Caco-2 (cell line): ENCODE data around the gene CRYGC. TPM values are rescaled to one million over a fixed set of nuclear protein-coding genes. Genes with fewer than 3 reads are reported as not detected.
"Not testable (repeated sequence)": the region's sequence is repeated elsewhere in the genome, so short reads cannot be mapped to it uniquely, and the experiment has no call there.

Source experiments
- BruUV-seq: library from RNA; stranded (reverse); fragments of 400-500 nt; replicated peaks from 2 replicates; lab custom pipeline; 2021; lab: Mats Ljungman, UMichigan
- CTCF ChIA-PET: fragments of 300-600 bp; sonication (Branson Sonifier 250); formaldehyde crosslinking; loops from one replicate; lab custom pipeline; 2022; ENCODE audit warnings: antibody characterized with exemption; lab: Charles Lee
- POLR2A ChIA-PET: fragments of 300-600 bp; sonication (Branson Sonifier 250); formaldehyde crosslinking; loops from one replicate; lab custom pipeline; 2022; ENCODE audit warnings: antibody characterized with exemption; lab: Charles Lee
- DNase-seq, 2 experiments: peaks; one replicate each; pipeline versions ENCODE4 v3.0.0 to v3.0.0-alpha.2; 2020 to 2022
- H3K27me3 ChIP-seq: replicated peaks from 2 replicates; pipeline ENCODE4 v1.6.0; 2011; ENCODE audit warnings: low read length; ENCODE audit not compliant: control insufficient read depth, insufficient read depth
- H3K36me3 ChIP-seq: 2 replicates; pipeline ENCODE4 v1.5.1; 2011; ENCODE audit warnings: low read length; ENCODE audit not compliant: control insufficient read depth, insufficient read depth
- H3K4me1 ChIP-seq: fragments of 250-450 bp; sonication (Bioruptor Pico); 2 replicates; pipeline ENCODE4 v1.5.1; 2020; ENCODE audit warnings: mild to moderate bottlenecking
- H3K4me3 ChIP-seq: 2 replicates; pipeline ENCODE4 v1.5.1; 2011; ENCODE audit warnings: low read depth, mild to moderate bottlenecking, control low read depth, low read length
- H3K9me3 ChIP-seq: fragments of 250-450 bp; sonication (Bioruptor Pico); 2 replicates; pipeline ENCODE4 v1.5.1; 2020; ENCODE audit warnings: mild to moderate bottlenecking, moderate library complexity
- H3K27ac Mint-ChIP-seq: one replicate; pipeline ENCODE4 v1.8.0; 2022; ENCODE audit warnings: mixed read lengths; ENCODE audit not compliant: unreplicated experiment
- H3K27me3 Mint-ChIP-seq: one replicate; pipeline ENCODE4 v1.8.0; 2022; ENCODE audit warnings: mixed read lengths; ENCODE audit not compliant: insufficient read depth, unreplicated experiment
- H3K36me3 Mint-ChIP-seq: one replicate; pipeline ENCODE4 v1.8.0; 2022; ENCODE audit warnings: mild to moderate bottlenecking, mixed read lengths; ENCODE audit not compliant: insufficient read depth, unreplicated experiment
- H3K4me1 Mint-ChIP-seq: one replicate; pipeline ENCODE4 v1.8.0; 2022; ENCODE audit warnings: low read depth, mixed read lengths; ENCODE audit not compliant: unreplicated experiment
- H3K4me3 Mint-ChIP-seq: one replicate; pipeline ENCODE4 v1.8.0; 2022; ENCODE audit warnings: mild to moderate bottlenecking, moderate library complexity, mixed read lengths; ENCODE audit not compliant: unreplicated experiment
- H3K9me3 Mint-ChIP-seq: one replicate; pipeline ENCODE4 v1.8.0; 2022; ENCODE audit warnings: mixed read lengths; ENCODE audit not compliant: unreplicated experiment
- intact Hi-C: fragments of 100-400 bp; cut with micrococcal nuclease; formaldehyde crosslinking; loops from one replicate; pipeline ENCODE4 v1.10.0; 2022; ENCODE audit not compliant: unreplicated experiment
- total RNA-seq: library from RNA; stranded (reverse); gene quantifications from 2 replicates; pipeline ENCODE4 v1.2.3, GENCODE V29; 2022
- TF ChIP-seq, protein P1 (sequence below), 2 experiments: fragments of 200-600 bp in 1 of 2; IDR thresholded peaks; 1 replicate in 1 of 2; 2 replicates in 1 of 2; pipeline versions ENCODE4 v1.5.1 to v1.8.0; 2011 to 2022; ENCODE audit warnings: antibody characterized with exemption in 1 of 2, control low read depth in 1 of 2, inconsistent platforms in 1 of 2, low read depth in 1 of 2, low read length in 1 of 2, mild to moderate bottlenecking in 1 of 2, moderate library complexity in 1 of 2; ENCODE audit not compliant: insufficient read depth in 1 of 2, severe bottlenecking in 1 of 2, unreplicated experiment in 1 of 2

Gene CRYGC
- total RNA-seq, 1 experiment from 2014 or later: not detected

DNA sequence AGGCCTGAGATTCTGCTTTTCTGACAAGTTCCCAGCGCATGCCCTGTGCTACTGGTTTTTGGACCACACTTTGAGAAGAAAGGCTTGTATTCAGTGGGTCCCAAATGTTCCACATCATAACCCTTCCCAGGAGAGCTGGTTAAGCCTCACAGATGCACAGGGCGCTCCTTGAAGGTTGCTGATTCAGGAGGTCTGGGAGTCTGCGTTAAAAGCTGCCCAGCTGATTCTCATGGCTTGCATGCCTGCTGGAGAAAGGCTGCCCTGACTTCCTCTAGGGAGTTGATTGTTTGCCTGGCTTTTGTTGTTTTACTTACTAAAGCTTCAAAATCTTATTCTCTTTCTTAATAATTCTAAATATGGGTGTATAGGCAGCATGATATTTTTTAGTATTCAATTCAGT is 26.0 kb downstream of the CRYGC start:
- peaks cover 14% of the 10 kb centered on the region for H3K4me1 Mint-ChIP-seq
- no peaks in the 10 kb centered on the region for H3K36me3 Mint-ChIP-seq
- Histone ChIP-seq H3K27me3 (no peaks in the 10 kb centered on the region), H3K4me3 (no peak overlapping the region), H3K36me3 (no peaks in the 10 kb centered on the region), H3K4me1 (no peaks in the 10 kb centered on the region), H3K9me3 (no peaks in the 10 kb centered on the region)
- no peak for DNase-seq
- no peak overlapping the region for H3K4me3 Mint-ChIP-seq
- BruUV-seq: no TSS peak
- intact Hi-C loops: loop anchor here (2.0 kb wide), 1 partner anchor 13 kb away; no protein-coding TSS in a partner anchor
- H3K27me3 Mint-ChIP-seq: no peaks in the 10 kb centered on the region
- TF ChIP-seq, protein P1, sequence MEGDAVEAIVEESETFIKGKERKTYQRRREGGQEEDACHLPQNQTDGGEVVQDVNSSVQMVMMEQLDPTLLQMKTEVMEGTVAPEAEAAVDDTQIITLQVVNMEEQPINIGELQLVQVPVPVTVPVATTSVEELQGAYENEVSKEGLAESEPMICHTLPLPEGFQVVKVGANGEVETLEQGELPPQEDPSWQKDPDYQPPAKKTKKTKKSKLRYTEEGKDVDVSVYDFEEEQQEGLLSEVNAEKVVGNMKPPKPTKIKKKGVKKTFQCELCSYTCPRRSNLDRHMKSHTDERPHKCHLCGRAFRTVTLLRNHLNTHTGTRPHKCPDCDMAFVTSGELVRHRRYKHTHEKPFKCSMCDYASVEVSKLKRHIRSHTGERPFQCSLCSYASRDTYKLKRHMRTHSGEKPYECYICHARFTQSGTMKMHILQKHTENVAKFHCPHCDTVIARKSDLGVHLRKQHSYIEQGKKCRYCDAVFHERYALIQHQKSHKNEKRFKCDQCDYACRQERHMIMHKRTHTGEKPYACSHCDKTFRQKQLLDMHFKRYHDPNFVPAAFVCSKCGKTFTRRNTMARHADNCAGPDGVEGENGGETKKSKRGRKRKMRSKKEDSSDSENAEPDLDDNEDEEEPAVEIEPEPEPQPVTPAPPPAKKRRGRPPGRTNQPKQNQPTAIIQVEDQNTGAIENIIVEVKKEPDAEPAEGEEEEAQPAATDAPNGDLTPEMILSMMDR (IDR thresholded peaks at IDR 0.05; ENCODE audit: insufficient read depth in 1 of 2, low read depth in 1 of 2, low read length in 1 of 2, severe bottlenecking in 1 of 2, unreplicated experiment in 1 of 2): no peak
- POLR2A ChIA-PET: no interaction called here
- H3K27ac Mint-ChIP-seq: no peak overlapping the region
- CTCF ChIA-PET: no interaction called here
- H3K9me3 Mint-ChIP-seq: no peaks in the 10 kb centered on the region

GRCh38 chr2:208101716-208102631 is 27.7 kb downstream of the CRYGC start:
- Mint-ChIP-seq H3K36me3 (no peaks in the 10 kb centered on the region), H3K27ac (peak overlapping the region; percentile 23), H3K4me1 (peaks cover 14% of the 10 kb centered on the region), H3K9me3 (no peaks in the 10 kb centered on the region), H3K4me3 (no peak overlapping the region), H3K27me3 (no peaks in the 10 kb centered on the region)
- Histone ChIP-seq H3K27me3 (no peaks in the 10 kb centered on the region), H3K4me1 (no peaks in the 10 kb centered on the region), H3K4me3 (no peak overlapping the region), H3K9me3 (no peaks in the 10 kb centered on the region), H3K36me3 (no peaks in the 10 kb centered on the region)
- no TSS peak for BruUV-seq
- ChIA-PET POLR2A (interaction anchor here (0.7 to 1.0 kb wide), 2 partner anchors 28 to 152 kb away, joined by 3 to 4 read pairs; no protein-coding TSS in a partner anchor), CTCF (interaction anchor here (0.6 to 1.7 kb wide), 19 partner anchors 11 to 418 kb away, joined by 3 to 32 read pairs (median 4); partner anchors contain the start of genes FZD5, IDH1 and PIKFYVE)
- TF ChIP-seq, protein P1 (IDR thresholded peaks at IDR 0.05; ENCODE audit: insufficient read depth in 1 of 2, low read depth in 1 of 2, low read length in 1 of 2, severe bottlenecking in 1 of 2, unreplicated experiment in 1 of 2): peak; percentile 58 to 69
- DNase-seq: peak in 1 of 2 experiments; percentile 50
- intact Hi-C loops: loop anchor here (1.0 to 2.0 kb wide), 4 partner anchors 15 to 153 kb away; partner anchors contain the start of gene IDH1

DNA sequence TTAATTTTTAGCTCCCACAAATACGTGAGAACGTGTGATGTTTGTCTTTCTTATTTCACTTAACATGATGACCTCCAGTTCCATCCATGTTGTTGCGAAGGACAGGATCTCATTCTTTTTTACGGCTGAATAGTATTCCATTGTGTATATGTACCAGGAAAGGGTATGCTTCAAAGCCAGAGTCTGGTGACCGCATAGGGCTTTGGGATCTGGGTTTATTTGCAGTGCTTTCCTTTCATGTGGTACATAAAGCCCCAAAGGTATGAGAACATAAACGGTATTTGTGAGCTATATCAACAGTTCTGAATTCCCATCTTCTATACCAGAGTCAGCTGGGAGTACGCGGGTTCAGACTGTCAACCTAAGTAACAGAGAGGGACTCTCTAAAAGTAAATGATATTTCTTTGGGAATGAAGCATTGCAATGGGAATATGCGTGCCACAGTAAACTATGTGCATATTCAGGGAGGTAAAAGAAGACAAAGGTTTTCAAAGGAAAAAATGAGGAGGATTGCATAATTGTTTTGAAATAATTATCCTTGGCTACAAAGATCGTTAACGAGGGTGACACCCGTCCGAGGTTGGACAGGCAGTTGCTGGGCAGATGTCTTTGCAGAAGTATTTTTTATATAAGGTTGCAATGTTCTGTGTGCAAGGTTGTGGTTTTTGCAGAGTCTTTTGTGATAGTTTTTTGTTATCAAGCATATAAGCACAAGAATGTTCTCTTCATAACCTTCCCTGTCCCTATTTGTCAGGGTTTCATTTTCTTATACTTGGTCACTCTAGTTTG is 29.8 kb downstream of the CRYGC start:
- Histone ChIP-seq H3K36me3 (no peaks in the 10 kb centered on the region), H3K4me3 (no peak overlapping the region), H3K9me3 (no peaks in the 10 kb centered on the region), H3K27me3 (no peaks in the 10 kb centered on the region), H3K4me1 (no peaks in the 10 kb centered on the region)
- POLR2A ChIA-PET: no interaction called here
- intact Hi-C loops: no loop called here
- DNase-seq: no peak
- TF ChIP-seq, protein P1 (IDR thresholded peaks at IDR 0.05; ENCODE audit: insufficient read depth in 1 of 2, low read depth in 1 of 2, low read length in 1 of 2, severe bottlenecking in 1 of 2, unreplicated experiment in 1 of 2): no peak
- H3K4me3 Mint-ChIP-seq: no peak overlapping the region
- BruUV-seq: no TSS peak
- no peak overlapping the region for H3K27ac Mint-ChIP-seq
- H3K27me3 Mint-ChIP-seq: no peaks in the 10 kb centered on the region
- no peaks in the 10 kb centered on the region for H3K36me3 Mint-ChIP-seq
- peaks cover 14% of the 10 kb centered on the region for H3K4me1 Mint-ChIP-seq
- CTCF ChIA-PET: interaction anchor here (1.0 kb wide), 1 partner anchor 155 kb away, joined by 3 read pairs; the partner anchor contains the start of gene IDH1
- H3K9me3 Mint-ChIP-seq: no peaks in the 10 kb centered on the region

GRCh38 chr2:208098701-208099100 is 30.9 kb downstream of the CRYGC start:
- H3K27me3 Mint-ChIP-seq, intact Hi-C loops, DNase-seq, BruUV-seq, H3K27me3 ChIP-seq, H3K9me3 Mint-ChIP-seq, H3K36me3 ChIP-seq, H3K4me1 ChIP-seq, H3K27ac Mint-ChIP-seq, H3K4me3 Mint-ChIP-seq, POLR2A ChIA-PET, H3K36me3 Mint-ChIP-seq, H3K9me3 ChIP-seq, CTCF ChIA-PET, H3K4me3 ChIP-seq: not testable (repeated sequence)
- H3K4me1 Mint-ChIP-seq: peaks cover 14% of the 10 kb centered on the region
